Measurements from ENCODE around the gene USP20. TPM values are rescaled to one million over a fixed set of nuclear protein-coding genes. Genes with fewer than 3 reads are reported as not detected.

Gene USP20
- total RNA-seq, 1 donor from 2014 or later = 10.8 TPM

- Histone ChIP-seq H3K4me2 (no peak overlapping the region), H3K27ac (no peak overlapping the region), H3K4me3 (no peak overlapping the region), H3K9ac (no peak overlapping the region), H3K36me3 (no peaks in the 10 kb centered on the region), H3K4me1 (peaks cover 3% of the 10 kb centered on the region), H2AFZ (replicated peaks) (no peak overlapping the region), H4K20me1 (ENCODE audit: low read depth) (no peaks in the 10 kb centered on the region), H3K79me2 (ENCODE audit: low read depth) (no peaks in the 10 kb centered on the region), H3K27me3 (no peaks in the 10 kb centered on the region), H3F3A (ENCODE audit: low read depth) (no peaks in the 10 kb centered on the region), H3K9me3 (ENCODE audit: low read depth) (no peaks in the 10 kb centered on the region)
- DNase-seq (ENCODE audit: low spot score) = no peak
- Mint-ChIP-seq H3K4me1 (peaks cover 16% of the 10 kb centered on the region), H3K36me3 (peaks cover 16% of the 10 kb centered on the region), H3K9me3 (no peaks in the 10 kb centered on the region), H3K27me3 (ENCODE audit: insufficient read depth, low read depth) (peaks cover 3% of the 10 kb centered on the region), H3K4me3 (no peak overlapping the region), H3K27ac (no peak overlapping the region)
- no peak for TF ChIP-seq EZH2 (IDR thresholded peaks at IDR 0.05)
- no peak for TF ChIP-seq CTCF (IDR thresholded peaks at IDR 0.05)
- TF ChIP-seq EZH2phosphoT487 (IDR thresholded peaks at IDR 0.05) = no peak
These were observed 74.6 kb downstream of the USP20 start for GRCh38 chr9:129909851-129910250.

GRCh38 chr9:129910628-129911567 lies 75.6 kb downstream of the USP20 start:
- Histone ChIP-seq H3K4me3 (no peak overlapping the region), H2AFZ (replicated peaks) (no peak overlapping the region), H3K4me1 (peaks cover 3% of the 10 kb centered on the region), H3K36me3 (no peaks in the 10 kb centered on the region), H3K9me3 (ENCODE audit: low read depth) (no peaks in the 10 kb centered on the region), H3K9ac (no peak overlapping the region), H3K4me2 (no peak overlapping the region), H3K27me3 (no peaks in the 10 kb centered on the region), H3F3A (ENCODE audit: low read depth) (no peaks in the 10 kb centered on the region), H4K20me1 (ENCODE audit: low read depth) (no peaks in the 10 kb centered on the region), H3K79me2 (ENCODE audit: low read depth) (no peaks in the 10 kb centered on the region), H3K27ac (no peak overlapping the region)
- peaks cover 3% of the 10 kb centered on the region for H3K27me3 Mint-ChIP-seq (ENCODE audit: insufficient read depth, low read depth)
- TF ChIP-seq EZH2 (IDR thresholded peaks at IDR 0.05) (no peak), EZH2phosphoT487 (IDR thresholded peaks at IDR 0.05) (no peak), CTCF (IDR thresholded peaks at IDR 0.05) (no peak)
- no peaks in the 10 kb centered on the region for H3K9me3 Mint-ChIP-seq
- peaks cover 16% of the 10 kb centered on the region for H3K4me1 Mint-ChIP-seq
- no peak overlapping the region for H3K27ac Mint-ChIP-seq
- peaks cover 14% of the 10 kb centered on the region for H3K36me3 Mint-ChIP-seq
- H3K4me3 Mint-ChIP-seq = no peak overlapping the region
- DNase-seq (ENCODE audit: low spot score) = no peak

- Mint-ChIP-seq H3K36me3 (peaks cover 2% of the 10 kb centered on the region), H3K4me3 (no peak overlapping the region), H3K4me1 (peaks cover 15% of the 10 kb centered on the region), H3K27me3 (ENCODE audit: insufficient read depth, low read depth) (peaks cover 3% of the 10 kb centered on the region), H3K9me3 (no peaks in the 10 kb centered on the region), H3K27ac (no peak overlapping the region)
- Histone ChIP-seq H3K4me2 (no peak overlapping the region), H3K9me3 (ENCODE audit: low read depth) (no peaks in the 10 kb centered on the region), H3K9ac (no peak overlapping the region), H3K27ac (no peak overlapping the region), H3K4me1 (peaks cover under 1% of the 10 kb centered on the region), H2AFZ (replicated peaks) (no peak overlapping the region), H4K20me1 (ENCODE audit: low read depth) (no peaks in the 10 kb centered on the region), H3K36me3 (no peaks in the 10 kb centered on the region), H3F3A (ENCODE audit: low read depth) (no peaks in the 10 kb centered on the region), H3K79me2 (ENCODE audit: low read depth) (no peaks in the 10 kb centered on the region), H3K4me3 (no peak overlapping the region), H3K27me3 (no peaks in the 10 kb centered on the region)
- DNase-seq (ENCODE audit: low spot score) = no peak
- TF ChIP-seq CTCF (IDR thresholded peaks at IDR 0.05) (no peak), EZH2phosphoT487 (IDR thresholded peaks at IDR 0.05) (no peak), EZH2 (IDR thresholded peaks at IDR 0.05) (no peak)
These were observed 78.8 kb downstream of the USP20 start for GRCh38 chr9:129914051-129914450.

All from neural progenitor cell (in vitro differentiated cells).